CD4-positive, alpha-beta T cell treated with Interferon alpha-2 for 1 hour (primary cell): ENCODE data around the gene TTC13.

Source experiments
- DNase-seq, 2 donors: peaks; one replicate each; pipeline ENCODE4 v3.0.0-alpha.2; 2020 to 2022

The TTC13 gene

DNA sequence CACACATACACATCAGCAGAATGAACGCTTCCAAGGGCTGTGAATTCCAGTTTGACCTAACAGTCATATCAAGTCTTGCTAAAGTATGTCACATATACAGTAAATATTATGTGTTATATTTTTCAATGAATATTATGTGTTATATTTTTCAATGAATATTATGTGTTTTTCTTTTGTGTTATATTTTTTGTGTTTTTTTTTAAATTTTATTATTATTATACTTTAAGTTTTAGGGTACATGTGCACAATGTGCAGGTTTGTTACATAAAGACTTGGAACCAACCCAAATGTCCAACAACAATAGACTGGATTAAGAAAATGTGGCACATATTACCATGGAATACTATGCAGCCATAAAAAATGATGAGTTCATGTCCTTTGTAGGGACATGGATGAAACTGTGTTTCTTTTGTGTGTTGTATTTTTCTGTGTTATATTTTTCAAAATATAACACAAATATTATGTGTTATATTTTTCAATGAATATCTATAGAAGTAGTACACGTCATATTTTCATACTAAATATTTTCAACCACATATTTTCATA, 35.5 kb downstream of the TTC13 start:
- DNase-seq, result no peak

DNA sequence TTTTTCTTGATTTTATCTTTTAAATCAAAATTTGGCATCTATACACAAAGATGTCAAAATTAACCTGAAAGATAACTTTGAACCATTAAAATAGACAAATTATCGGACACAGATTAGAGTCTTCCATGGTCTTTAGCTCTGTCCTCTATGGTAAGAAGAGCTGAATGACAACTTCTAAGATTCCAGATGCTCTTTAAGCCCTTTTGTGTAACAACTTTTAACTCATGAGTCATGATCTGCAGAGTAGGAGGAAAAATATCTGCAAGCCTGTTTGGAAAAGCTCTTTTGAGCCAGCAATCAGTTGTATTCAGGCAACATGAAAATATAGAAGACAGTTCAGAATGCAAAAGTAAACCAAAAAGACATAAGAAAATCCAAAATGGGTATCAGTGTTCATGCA, 37.8 kb downstream of the TTC13 start:
- no peak for DNase-seq

DNA sequence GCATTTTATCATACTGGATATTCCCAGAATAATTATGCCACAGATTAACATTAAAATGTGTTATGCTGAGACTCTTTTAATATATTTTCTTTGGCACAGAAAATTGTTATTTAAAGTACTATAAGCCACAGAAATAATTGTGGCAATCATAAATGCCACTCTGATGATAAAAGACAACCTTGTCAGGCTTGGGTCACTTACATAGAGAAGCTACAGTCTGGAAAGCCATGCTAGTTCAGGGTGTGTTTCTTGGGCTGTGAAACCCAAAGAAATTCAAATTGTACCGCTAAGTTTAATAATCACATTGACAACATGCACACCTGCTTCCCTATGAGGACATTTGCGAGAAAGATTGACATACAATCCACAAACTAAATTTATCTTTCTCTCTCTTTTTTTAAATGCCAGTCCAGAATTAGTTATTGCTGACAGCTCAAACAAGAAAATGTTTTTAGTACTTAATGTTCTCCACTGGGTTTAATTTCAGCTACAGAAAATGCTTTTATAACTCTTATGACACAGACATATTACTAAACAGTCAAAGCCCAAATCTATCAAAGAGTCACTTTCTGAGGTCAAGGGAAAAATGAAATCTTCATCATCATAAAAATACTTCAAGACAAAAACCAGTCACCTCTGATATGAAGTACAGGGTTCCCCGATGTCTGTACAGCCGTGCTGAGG, 38.7 kb downstream of the TTC13 start:
- no peak for DNase-seq

DNA sequence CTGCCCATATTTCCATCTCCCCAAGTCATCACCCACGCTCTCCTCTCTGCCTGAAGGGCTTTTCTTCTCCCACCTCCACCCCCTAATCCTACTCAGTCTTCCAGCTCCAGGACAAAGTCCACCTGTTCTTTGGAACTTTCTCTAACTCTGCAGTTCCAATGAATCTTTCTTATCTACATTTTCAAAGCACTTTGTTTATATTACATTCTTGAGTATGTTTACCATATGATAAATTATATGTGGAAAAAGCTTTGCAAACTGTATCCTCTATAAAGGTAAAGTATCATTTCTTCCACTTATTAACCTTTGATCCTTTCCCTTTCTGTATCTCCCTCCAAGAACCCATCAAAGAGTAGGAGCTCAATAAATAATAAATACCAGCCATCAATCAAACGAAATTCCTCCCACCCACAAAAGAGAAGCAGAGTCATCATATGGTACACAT, 39.7 kb downstream of the TTC13 start:
- no peak for DNase-seq

DNA sequence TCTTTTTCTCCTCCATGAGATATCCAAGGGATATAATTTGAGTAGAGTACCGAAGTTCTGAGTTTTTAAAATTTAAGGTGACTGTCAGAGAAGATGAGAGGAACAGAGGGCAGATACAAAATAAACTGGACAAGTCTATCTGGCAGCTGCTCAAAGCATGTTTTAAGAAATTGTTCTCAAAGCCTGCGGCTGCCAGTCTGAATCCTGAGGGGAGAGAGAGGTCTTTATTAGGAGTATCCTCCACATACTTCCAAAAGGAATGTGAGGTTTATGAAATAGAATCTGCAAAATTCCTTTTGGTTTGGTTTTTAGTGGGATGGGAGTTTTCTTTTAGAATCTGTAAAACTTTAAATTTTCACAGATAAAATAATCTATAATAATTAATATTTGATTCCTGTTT, 41.3 kb downstream of the TTC13 start:
- DNase-seq, result no peak

DNA sequence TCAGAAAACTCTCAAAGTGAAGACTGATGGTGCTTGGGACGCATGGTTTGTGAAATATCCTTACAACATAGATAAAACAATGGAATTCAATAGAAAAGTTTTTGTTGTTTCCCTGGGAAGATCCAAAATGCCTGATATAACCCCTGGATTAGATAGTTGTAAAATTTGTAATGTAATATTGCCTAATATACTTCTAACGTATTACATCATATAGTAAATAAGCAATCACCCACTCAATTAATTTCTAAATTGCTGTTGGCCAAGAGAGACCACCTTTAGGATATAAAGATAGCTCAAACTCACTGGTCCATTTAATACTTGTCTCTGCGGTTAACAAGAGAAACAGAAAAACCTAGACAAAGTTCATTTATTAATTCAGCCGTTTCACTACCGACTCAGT, 42.2 kb downstream of the TTC13 start:
- DNase-seq, result no peak

DNA sequence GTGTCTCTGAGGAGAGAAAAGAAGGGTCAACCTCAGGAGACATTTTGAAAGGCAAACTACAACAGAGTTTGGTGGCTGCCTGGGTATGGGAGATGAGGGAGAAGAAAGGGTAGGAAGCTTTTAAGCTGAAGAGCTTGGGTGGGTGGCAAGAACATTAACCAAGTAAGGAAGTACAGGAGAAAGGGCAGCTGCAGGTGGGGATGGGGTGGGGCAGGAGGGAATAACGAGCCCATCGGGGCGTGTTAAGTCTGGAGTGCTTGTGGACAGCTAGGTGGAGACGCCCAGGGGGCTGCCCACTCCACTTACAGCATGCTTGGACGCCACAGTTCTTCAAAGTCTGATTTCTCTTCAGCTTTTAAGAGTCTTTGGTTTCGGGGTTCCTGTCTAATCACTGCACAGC, 42.8 kb downstream of the TTC13 start:
- DNase-seq, result no peak

DNA sequence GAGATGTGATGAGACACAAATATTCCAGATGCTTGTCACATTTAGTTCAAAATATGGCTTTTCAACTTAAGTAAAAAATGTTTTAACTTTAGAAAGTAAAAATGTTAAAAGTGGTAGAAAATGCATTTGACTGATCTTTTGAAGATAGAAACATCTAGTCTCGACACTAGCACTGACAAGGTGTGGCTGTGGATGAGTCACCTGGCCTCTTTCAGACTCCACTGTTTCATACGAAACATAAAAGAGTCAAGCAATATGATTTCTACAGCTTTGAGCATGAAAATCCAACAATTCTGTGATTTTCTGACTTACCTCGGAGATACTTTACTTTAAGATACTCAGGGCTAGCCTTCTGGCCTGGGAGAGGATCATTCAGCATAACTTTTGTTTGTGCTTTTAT, 47.7 kb downstream of the TTC13 start:
- DNase-seq, result no peak

DNA sequence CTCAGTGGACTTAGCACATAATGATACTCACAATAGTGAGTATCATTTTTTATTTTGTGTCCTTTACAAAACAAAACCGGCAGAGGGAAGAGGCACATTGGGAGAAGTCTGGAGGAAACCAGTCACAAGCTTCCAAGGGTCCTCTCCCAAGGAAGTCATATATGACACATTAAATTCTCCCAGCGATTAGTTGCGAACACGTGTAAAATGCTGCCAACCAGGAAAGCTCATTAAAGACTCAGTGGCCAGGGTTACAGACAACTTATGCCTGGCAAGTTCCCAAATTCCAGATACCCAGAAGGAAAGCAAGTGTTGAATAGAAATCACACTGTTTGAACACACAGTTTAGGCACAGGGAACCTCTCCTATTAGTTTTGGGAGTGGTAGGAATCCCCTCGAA, 52.5 kb downstream of the TTC13 start:
- DNase-seq, result no peak

DNA sequence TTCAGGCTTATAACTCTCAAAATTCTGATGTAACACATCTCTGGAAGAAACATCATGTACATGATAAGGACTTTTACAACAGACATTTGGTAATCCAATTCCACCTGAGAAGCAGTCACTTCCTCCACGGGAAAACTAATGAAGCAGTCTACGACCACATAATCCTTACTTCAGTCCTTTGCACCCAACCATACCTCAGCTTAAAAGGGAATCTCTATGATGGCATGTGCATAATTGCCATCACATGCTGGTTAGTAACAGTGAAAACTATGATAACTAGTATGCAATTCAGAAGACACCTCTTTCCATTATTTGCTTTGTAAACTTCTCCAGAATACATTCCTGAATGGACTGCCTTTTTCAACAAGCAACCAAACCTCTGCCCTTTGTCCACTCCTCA, 53.1 kb downstream of the TTC13 start:
- no peak for DNase-seq

DNA sequence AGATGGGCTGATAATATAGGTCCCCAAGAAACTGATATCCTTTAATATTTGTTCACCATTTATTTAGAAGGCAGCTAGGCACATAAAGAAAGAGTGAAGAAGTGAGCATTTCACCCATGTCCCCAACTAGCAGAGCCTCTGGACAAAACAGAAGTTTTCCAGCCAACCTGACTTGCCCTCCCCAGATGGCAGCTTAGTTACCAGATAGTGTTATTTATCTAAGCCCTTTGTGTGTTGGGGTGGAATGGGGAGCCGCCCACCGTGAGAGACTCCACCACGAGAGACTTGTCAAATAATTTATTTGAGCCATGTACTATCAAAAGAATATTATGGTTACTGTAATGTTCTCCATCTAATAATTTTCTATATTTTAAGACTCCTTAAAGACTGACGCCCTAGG, 55.5 kb downstream of the TTC13 start:
- no peak for DNase-seq

DNA sequence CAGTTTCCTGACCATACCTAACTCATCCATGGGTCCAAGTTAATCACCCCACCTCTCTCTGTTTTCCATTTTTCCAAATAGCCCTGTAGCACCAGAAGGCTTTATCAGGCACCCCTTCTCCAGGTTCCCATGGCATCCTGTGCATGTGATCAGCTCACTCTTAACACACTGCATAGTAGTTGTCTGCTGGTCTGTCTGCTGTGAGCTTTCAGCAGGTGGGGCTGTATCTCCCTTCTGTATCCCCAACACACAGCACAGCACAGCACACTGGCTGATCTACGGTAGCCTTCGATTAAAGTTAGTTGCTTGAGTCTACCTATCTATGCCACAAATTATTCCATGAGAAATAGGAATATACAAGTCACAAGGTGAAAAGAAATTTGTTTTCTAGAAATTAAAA, 56.0 kb downstream of the TTC13 start:
- peak in 1 of 2 donors; percentile 6 for DNase-seq

DNA sequence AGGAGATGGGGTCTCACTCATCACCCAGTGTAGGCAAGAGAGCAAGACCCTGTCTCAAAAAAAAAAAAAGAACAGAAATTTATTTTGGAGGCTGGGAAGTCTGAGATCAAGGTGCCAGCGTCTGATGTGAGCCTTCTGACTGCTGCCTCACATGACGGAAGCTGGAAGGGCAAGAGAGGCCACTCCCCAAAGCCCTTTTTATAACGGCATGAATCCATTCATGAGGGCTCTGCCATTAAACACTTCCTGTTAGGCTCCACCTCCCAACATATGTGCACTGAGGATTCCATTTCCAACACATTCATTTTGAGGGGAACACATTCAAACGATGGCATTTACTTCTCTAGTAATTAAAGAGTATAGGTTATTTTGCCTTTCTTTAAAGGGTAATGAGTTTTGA, 59.5 kb downstream of the TTC13 start:
- no peak for DNase-seq

DNA sequence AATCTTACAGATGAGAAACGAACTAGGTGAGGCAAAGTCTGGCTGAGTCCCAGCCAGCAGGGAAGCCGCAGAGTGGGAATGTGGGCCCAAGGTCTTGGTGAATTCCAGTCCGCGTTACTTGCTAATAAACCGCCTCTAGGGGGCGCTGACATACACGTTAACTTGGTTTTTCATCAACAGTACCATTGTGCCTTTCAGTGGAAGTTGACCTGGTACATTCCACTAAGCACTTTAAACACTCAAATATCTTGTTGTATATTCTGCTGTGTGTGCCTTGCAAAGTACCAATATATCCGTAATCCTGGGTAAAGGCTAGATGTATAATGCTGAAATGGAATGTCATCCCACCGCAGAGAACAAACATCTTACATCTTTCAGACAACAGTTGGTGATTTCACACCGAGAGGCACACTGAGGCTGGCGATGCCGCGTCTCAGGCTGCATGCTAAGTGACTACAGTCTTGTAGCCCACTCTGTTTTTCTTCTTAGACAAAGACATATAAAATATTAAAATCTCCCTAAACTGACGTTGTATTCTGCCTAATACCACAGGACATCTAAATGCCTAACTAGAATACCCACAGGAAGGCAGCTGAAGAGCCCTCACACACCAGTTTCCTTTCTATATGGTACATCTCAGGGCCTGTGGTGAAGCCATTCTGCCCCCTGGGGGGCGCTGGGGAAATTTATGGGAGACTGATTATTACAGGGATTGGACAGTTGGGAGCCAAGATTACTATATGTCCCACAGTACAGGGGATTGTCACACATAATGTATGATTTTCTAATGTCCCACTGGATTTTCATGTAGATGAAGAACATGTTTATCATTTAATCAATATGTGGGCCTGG, 61.2 kb downstream of the TTC13 start:
- peak; percentile 69 to 78 for DNase-seq

DNA sequence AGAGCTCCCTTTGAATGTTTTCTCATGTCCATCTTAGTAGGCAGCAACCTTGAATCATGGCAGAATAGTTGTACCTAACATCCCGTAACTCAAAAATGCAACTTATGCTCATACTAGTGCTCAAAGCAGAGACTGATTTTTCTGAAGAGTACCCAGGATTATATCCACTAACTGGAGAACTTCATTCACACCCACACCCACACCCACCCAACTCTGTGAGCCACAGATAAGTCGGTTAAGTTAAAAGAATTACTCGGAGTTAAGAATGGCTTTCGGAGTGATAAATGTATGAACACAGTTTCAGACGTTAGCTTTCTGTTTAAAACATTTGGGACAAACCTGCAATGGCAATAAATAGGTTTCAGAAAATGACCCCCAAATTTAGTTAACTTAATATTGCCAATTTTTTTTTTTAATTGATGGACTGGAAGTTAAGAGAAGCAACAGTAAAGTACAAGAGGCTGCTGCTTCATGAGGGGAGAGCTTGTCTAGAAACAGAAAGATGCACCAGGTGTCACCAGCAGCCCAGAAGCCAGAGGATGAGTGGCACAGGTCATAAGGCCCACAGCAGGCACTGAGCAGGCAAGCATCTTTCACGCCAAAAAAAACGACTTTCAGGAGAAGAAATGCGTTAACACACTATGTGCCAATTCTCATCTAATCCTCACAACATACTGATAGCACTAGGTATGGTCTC, 61.9 kb downstream of the TTC13 start:
- DNase-seq, result no peak

DNA sequence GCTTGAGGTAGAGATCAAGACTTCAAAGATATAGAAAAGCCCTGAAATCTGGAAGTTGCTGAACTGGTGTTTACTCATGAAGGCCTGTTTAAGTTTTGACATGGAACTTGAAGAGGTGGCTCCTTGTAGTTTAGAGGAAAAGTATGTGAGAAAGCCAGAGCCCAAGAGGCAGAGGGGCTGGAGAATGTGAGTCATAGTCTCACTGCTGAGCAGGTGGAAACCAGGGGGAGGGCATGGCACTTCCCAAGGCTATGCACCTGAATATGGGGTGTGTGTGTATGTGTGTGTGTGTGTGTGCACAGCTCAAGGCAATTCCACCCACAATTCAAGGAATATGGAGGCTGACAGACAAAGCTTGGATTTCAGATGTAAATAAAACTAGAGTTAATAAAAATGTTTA, 63.6 kb downstream of the TTC13 start:
- no peak for DNase-seq

DNA sequence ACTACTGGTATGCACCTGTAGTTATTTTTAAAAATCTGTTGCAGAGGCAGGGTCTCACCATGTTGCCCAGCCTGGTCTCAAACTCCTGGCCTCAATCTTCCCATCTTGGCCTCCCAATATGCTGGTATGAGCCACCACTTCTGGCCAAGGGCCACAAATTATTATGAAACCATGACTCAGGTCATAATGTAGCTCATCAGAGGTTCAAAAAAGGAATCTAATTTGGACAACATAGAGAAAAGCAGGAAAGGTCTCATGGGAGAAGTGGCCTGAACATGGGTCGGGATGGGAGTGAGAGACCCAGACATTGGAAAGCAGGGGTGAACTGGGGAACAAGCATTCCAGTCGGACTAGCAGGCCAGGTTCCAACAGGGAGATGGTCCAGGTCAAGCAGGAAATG, 65.2 kb downstream of the TTC13 start:
- no peak for DNase-seq

DNA sequence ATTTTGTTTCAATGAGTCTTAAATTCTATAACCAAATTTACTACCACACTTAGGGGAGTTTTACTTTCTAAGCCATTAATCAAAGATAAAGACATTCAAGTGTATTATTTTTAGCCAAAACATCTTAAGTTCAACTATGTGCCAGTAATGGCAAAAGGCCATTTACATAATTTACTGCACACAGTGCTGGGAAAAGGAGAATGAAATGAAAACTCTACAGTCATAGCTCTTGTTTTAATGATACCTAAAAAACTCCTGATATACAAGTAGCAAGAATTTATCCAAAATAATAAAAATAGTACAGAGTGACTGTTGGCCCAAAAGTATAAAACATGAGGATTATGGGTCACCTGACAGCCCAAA, 67.9 kb downstream of the TTC13 start:
- no peak for DNase-seq

DNA sequence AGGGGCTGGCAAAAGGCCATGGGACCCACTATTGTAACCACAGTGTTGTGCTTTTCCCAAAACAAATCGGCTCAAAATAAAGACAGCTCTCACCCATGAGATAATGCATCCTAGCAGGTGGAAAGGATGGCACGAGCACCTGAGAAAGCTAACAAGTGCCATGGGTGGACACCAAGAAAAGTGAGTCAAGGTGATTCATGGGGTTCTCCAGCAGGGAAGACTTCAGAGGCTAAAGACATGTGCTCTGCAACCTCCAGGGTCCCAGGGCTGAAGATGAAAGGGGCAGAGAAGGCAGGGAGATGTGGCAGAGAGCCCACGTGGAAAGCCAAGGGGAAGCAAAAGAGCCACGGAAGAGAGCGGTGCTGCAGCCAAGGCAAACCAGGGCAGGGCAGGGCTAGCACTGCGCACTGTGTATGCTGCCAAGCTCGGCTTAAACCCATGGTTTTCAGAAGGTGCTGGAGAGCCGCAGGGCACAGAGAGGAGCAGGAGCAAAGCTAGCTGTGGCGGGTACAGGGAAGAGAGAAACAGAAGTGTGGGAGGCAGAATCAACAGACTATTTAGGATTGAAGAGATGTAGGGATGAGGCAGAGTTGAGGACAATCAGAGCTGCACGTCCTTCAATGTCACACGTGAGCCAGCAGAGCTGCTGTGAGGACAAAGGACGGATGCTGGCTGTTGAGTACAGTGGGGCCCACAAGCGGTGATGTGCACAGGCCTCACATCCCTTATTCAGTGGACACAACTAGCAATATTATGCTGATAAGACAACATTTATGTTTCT, 68.5 kb downstream of the TTC13 start:
- DNase-seq, result no peak

DNA sequence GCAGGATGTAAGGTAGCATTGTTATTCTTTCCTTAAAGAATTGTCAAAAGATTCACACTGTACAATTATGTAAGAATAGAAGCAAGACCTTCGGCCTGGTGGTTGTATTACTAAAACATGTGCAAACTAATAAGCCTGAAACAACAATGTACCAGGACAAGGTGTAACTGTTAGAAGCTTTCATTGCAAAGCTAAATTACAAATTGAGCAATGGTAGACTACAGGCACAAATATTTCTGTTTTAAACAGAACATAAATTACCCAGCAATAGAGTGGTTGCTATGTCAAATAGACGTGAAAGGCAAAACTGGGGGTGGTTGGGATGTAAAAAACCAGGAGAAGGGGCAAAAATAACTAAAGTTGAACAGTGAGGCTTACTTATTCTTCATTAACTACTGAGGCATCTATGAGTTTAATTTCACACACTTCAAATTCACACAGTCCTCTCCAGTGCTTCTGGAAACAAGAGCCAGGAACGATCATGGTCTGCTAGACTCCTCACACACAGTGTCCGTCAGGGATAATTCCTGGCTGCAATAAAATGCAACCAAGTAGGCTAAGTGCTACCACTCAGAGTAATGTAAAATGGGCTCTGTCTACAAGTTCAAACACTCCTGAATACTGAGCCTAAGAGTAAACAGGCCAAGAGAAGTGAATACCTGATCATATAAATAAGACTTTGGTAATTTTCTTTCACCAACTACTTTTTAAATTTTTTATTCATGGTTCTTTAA, 71.0 kb downstream of the TTC13 start:
- DNase-seq, result no peak

DNA sequence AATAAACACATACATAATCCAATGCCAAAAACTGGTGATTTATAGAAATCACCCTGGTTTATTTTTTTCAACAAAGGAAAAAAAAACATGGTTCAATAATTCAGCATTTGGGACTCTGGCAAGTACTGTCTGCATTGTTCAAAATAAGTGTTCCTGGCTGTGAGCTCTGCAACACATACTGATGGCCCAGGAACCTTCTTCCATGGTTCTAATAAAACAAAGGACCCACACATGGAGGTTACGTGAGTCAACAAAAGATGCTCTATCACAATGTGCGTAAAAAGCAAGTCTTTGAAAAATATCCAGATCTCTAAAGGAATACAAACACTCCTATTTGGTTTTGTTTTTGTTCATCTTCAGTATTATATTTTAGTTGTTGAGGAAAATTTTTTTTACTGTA, 72.4 kb downstream of the TTC13 start:
- DNase-seq, result no peak

DNA sequence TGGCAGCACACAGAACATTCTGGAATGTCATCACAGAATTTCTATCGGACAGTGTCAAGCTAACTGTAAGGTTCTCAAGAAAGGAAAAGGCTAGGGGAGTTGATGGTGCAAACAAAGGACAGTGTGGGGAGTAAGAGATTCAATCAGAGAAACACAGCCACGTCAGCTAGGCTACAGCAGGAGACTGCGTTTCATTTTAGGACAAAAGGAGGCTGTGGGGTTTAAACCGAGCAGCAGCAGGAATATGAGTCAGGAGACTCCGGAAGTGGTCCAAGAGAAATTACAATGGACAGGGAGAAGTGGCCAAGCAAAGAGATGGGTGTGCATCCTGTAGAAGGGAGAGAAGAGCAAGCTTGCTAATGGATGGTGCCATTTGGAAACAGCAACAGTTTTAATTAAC, 72.9 kb downstream of the TTC13 start:
- DNase-seq, result no peak
